Stimulated activated CD4-positive, alpha-beta T cell treated with anti-CD3 and anti-CD28 coated beads, Interleukin-4, amount 100 ng/mL, for 1 hour (primary cell): ENCODE results near the gene MAP2K1.
"Not testable (repeated sequence)": the region's sequence is repeated elsewhere in the genome, so short reads cannot be mapped to it uniquely, and the experiment has no call there.

ENCODE experiments used
- DNase-seq: peaks from one replicate; pipeline ENCODE4 v3.0.0-alpha.2; 2020

Gene MAP2K1

GRCh38 chr15:66429117-66429516, 42.4 kb downstream of the MAP2K1 start:
- DNase-seq: no peak

GRCh38 chr15:66429546-66429945, 42.8 kb downstream of the MAP2K1 start:
- no peak for DNase-seq

- no peak for DNase-seq
These were observed 44.0 kb downstream of the MAP2K1 start for GRCh38 chr15:66430627-66431255.

- no peak for DNase-seq
These were observed 47.0 kb downstream of the MAP2K1 start for GRCh38 chr15:66433726-66434125.

- no peak for DNase-seq
These were observed 53.8 kb downstream of the MAP2K1 start for GRCh38 chr15:66440501-66440900.

- DNase-seq: no peak
These were observed 65.7 kb downstream of the MAP2K1 start for GRCh38 chr15:66452420-66452819.

- no peak for DNase-seq
These were observed 66.4 kb downstream of the MAP2K1 start for GRCh38 chr15:66452971-66453580.

GRCh38 chr15:66454143-66454542, 67.4 kb downstream of the MAP2K1 start:
- DNase-seq: no peak

- no peak for DNase-seq
These were observed 69.5 kb downstream of the MAP2K1 start for GRCh38 chr15:66456211-66456610.

- DNase-seq: no peak
These were observed 73.3 kb downstream of the MAP2K1 start for GRCh38 chr15:66459818-66460615.

- not testable (repeated sequence) for DNase-seq
These were observed 74.6 kb downstream of the MAP2K1 start for GRCh38 chr15:66461294-66461693.

GRCh38 chr15:66461917-66462316, 75.2 kb downstream of the MAP2K1 start:
- DNase-seq: no peak

- no peak for DNase-seq
These were observed 75.9 kb downstream of the MAP2K1 start for GRCh38 chr15:66462627-66463026.

- not testable (repeated sequence) for DNase-seq
These were observed 78.6 kb downstream of the MAP2K1 start for GRCh38 chr15:66465294-66465693.

GRCh38 chr15:66467162-66468040, 80.7 kb downstream of the MAP2K1 start:
- not testable (repeated sequence) for DNase-seq

- DNase-seq: not testable (repeated sequence)
These were observed 84.1 kb downstream of the MAP2K1 start for GRCh38 chr15:66470825-66471224.

GRCh38 chr15:66472176-66472999, 85.7 kb downstream of the MAP2K1 start:
- peak; percentile 8 for DNase-seq

- DNase-seq: no peak
These were observed 87.4 kb downstream of the MAP2K1 start for GRCh38 chr15:66474135-66474534.

GRCh38 chr15:66474963-66475362, 88.3 kb downstream of the MAP2K1 start:
- no peak for DNase-seq

GRCh38 chr15:66476535-66476934, 89.8 kb downstream of the MAP2K1 start:
- DNase-seq: no peak

- no peak for DNase-seq
These were observed 90.3 kb downstream of the MAP2K1 start for GRCh38 chr15:66477011-66477410.

GRCh38 chr15:66480267-66480666, 93.6 kb downstream of the MAP2K1 start:
- DNase-seq: no peak
